Upper lobe of left lung (tissue), 4 donors: ENCODE data around the gene PGD.

Experiments used
- POLR2A ChIP-seq, 4 donors: fragments of 450-650 bp; IDR thresholded peaks; one replicate each; pipeline ENCODE4 v1.5.1; 2016 to 2017; ENCODE audit warnings: antibody characterized with exemption in 4 of 4, mild to moderate bottlenecking in 2 of 4
- POLR2AphosphoS5 ChIP-seq, 2 donors: sonication (generic); formaldehyde crosslinking; IDR thresholded peaks; one replicate each; pipeline ENCODE4 v1.5.1; 2017; ENCODE audit warnings: antibody characterized with exemption in 2 of 2
- TF ChIP-seq, protein P1 (sequence below), 6 experiments: fragments of 450-650 bp in 4 of 6; fragments of 200-600 bp in 2 of 6; sonication (generic) in 2 of 6; IDR thresholded peaks; one replicate each; pipeline ENCODE4 v1.5.1; 2016 to 2019; ENCODE audit warnings: antibody characterized with exemption in 6 of 6

DNA sequence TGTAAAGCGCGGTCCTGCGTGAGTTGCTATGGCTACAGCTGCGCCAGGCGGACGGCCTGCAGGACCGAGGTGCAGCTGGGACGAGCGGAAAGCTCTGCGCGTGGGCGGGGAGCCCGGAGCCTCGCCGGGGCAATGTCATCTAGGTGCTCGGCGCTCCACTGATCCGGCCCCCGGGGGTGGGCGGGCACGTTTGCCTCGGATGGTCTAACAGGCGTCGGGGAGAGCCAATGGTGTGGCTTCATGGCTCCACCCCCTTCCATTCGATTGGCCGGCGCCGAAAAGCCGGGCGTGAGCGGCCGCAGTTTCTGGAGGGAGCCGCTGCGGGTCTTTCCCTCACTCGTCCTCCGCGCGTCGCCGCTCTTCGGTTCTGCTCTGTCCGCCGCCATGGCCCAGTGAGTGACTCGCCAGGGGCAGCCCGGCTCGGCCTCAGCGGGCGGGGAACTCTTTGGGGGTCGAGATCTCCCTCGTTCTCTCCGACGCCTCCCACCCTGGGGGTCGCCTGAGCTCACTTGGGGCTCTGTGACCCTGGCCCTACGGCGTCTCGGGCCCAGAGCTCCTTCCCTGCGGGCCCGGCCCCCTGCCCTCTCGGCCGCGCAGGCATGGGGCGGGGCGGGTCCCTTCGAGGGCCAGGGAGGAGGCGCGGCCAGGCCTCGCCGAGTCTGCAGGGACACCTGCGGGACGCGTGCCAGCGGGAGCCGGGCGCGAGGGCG lies at the start of gene PGD:
- TF ChIP-seq POLR2A (IDR thresholded peaks at IDR 0.05): peak; percentile 58 to 89 (median 74)
- TF ChIP-seq, protein P1, sequence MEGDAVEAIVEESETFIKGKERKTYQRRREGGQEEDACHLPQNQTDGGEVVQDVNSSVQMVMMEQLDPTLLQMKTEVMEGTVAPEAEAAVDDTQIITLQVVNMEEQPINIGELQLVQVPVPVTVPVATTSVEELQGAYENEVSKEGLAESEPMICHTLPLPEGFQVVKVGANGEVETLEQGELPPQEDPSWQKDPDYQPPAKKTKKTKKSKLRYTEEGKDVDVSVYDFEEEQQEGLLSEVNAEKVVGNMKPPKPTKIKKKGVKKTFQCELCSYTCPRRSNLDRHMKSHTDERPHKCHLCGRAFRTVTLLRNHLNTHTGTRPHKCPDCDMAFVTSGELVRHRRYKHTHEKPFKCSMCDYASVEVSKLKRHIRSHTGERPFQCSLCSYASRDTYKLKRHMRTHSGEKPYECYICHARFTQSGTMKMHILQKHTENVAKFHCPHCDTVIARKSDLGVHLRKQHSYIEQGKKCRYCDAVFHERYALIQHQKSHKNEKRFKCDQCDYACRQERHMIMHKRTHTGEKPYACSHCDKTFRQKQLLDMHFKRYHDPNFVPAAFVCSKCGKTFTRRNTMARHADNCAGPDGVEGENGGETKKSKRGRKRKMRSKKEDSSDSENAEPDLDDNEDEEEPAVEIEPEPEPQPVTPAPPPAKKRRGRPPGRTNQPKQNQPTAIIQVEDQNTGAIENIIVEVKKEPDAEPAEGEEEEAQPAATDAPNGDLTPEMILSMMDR (IDR thresholded peaks at IDR 0.05): peak in 2 of 6 experiments; percentile 21 to 33
- TF ChIP-seq POLR2AphosphoS5 (IDR thresholded peaks at IDR 0.05): peak; percentile 76 to 80
